Mucosa of rectum (tissue), 2 donors: Measurements from ENCODE around the gene SMIM9.
"Not testable (repeated sequence)": the region's sequence is repeated elsewhere in the genome, so short reads cannot be mapped to it uniquely, and the experiment has no call there.

Source experiments
- H3K27ac ChIP-seq, 2 donors: one replicate each; pipeline ENCODE4 v1.7.0; 2013; ENCODE audit warnings: inconsistent platforms in 2 of 2, low read depth in 2 of 2, low read length in 2 of 2
- H3K27me3 ChIP-seq, 2 donors: one replicate each; pipeline ENCODE4 v1.7.0; 2013; ENCODE audit warnings: low read length in 2 of 2; ENCODE audit not compliant: control insufficient read depth in 2 of 2, insufficient read depth in 2 of 2
- H3K36me3 ChIP-seq, 2 donors: one replicate each; pipeline ENCODE4 v1.7.0; 2013; ENCODE audit warnings: low read length in 2 of 2; ENCODE audit not compliant: control insufficient read depth in 2 of 2, insufficient read depth in 2 of 2
- H3K4me1 ChIP-seq, 2 donors: one replicate each; pipeline ENCODE4 v1.7.0; 2013; ENCODE audit warnings: low read length in 2 of 2, mild to moderate bottlenecking in 1 of 2; ENCODE audit not compliant: control insufficient read depth in 2 of 2, insufficient read depth in 2 of 2
- H3K4me3 ChIP-seq, 2 donors: one replicate each; pipeline ENCODE4 v1.7.0; 2013; ENCODE audit warnings: low read length in 2 of 2
- H3K9ac ChIP-seq, 2 donors: one replicate each; pipeline ENCODE4 v1.7.0; 2013; ENCODE audit warnings: low read length in 2 of 2, low read depth in 1 of 2, mild to moderate bottlenecking in 1 of 2
- H3K9me3 ChIP-seq, 2 donors: one replicate each; pipeline ENCODE4 v1.7.0; 2013; ENCODE audit warnings: low read length in 2 of 2; ENCODE audit not compliant: control insufficient read depth in 2 of 2
- donor health status: healthy.
- donor health status: Normal muscosa, but diverticular disease.

SMIM9 gene

GRCh38 chrX:154816326-154816898 lies 18.1 kb downstream of the SMIM9 start:
- H3K9me3 ChIP-seq, H3K4me3 ChIP-seq, H3K9ac ChIP-seq, H3K36me3 ChIP-seq, H3K4me1 ChIP-seq, H3K27ac ChIP-seq, H3K27me3 ChIP-seq: not testable (repeated sequence)

GRCh38 chrX:154815274-154815818 lies 19.1 kb downstream of the SMIM9 start:
- Histone ChIP-seq H3K9ac (no peak overlapping the region), H3K27me3 (peaks cover 0 to 2% of the 10 kb centered on the region in 2 donors), H3K9me3 (no peaks in the 10 kb centered on the region), H3K36me3 (no peaks in the 10 kb centered on the region), H3K27ac (no peak overlapping the region), H3K4me1 (no peaks in the 10 kb centered on the region), H3K4me3 (no peak overlapping the region)

- Histone ChIP-seq H3K27ac (no peak overlapping the region), H3K4me3 (no peak overlapping the region), H3K9ac (no peak overlapping the region), H3K9me3 (no peaks in the 10 kb centered on the region), H3K36me3 (no peaks in the 10 kb centered on the region), H3K4me1 (no peaks in the 10 kb centered on the region), H3K27me3 (peaks cover 0 to 2% of the 10 kb centered on the region in 2 donors)
Observed at GRCh38 chrX:154813801-154814200, 20.7 kb downstream of the SMIM9 start.

GRCh38 chrX:154812341-154813101 lies 21.9 kb downstream of the SMIM9 start:
- H3K4me1 ChIP-seq: no peaks in the 10 kb centered on the region
- H3K9me3 ChIP-seq: no peaks in the 10 kb centered on the region
- H3K27ac ChIP-seq: no peak overlapping the region
- peaks cover 0 to 2% of the 10 kb centered on the region in 2 donors for H3K27me3 ChIP-seq
- H3K4me3 ChIP-seq: no peak overlapping the region
- H3K36me3 ChIP-seq: no peaks in the 10 kb centered on the region
- no peak overlapping the region for H3K9ac ChIP-seq

- Histone ChIP-seq H3K4me1 (peaks cover 0 to 3% of the 10 kb centered on the region in 2 donors), H3K27ac (no peak overlapping the region), H3K36me3 (no peaks in the 10 kb centered on the region), H3K9ac (no peak overlapping the region), H3K9me3 (no peaks in the 10 kb centered on the region), H3K27me3 (peaks cover 0 to 2% of the 10 kb centered on the region in 2 donors), H3K4me3 (no peak overlapping the region)
Observed at GRCh38 chrX:154809939-154810665, 24.4 kb downstream of the SMIM9 start.

GRCh38 chrX:154806837-154807501 lies 27.5 kb downstream of the SMIM9 start:
- Histone ChIP-seq H3K9me3 (no peaks in the 10 kb centered on the region), H3K4me1 (peaks cover 3% of the 10 kb centered on the region in 2 donors), H3K27me3 (peaks cover 2% of the 10 kb centered on the region in 2 donors), H3K27ac (no peak overlapping the region), H3K9ac (no peak overlapping the region), H3K4me3 (no peak overlapping the region), H3K36me3 (no peaks in the 10 kb centered on the region)

GRCh38 chrX:154805696-154806091 lies 28.8 kb downstream of the SMIM9 start:
- Histone ChIP-seq H3K4me3 (peak overlapping the region; percentile 58 to 69), H3K36me3 (no peaks in the 10 kb centered on the region), H3K9ac (peak overlapping the region; percentile 26 to 58), H3K27me3 (peaks cover 2% of the 10 kb centered on the region in 2 donors), H3K27ac (peak overlapping the region; percentile 44 to 49), H3K9me3 (no peaks in the 10 kb centered on the region), H3K4me1 (peaks cover 3 to 8% of the 10 kb centered on the region in 2 donors)

- peak within 1 kb of the TSS; percentile 26 to 58 for H3K9ac ChIP-seq
- peak within 1 kb of the TSS; percentile 49 to 57 for H3K27ac ChIP-seq
- no peaks in the 10 kb centered on the region for H3K9me3 ChIP-seq
- no peaks in the 10 kb centered on the region for H3K36me3 ChIP-seq
- H3K4me1 ChIP-seq: peaks cover 6 to 13% of the 10 kb centered on the region in 2 donors
- H3K4me3 ChIP-seq: peak within 1 kb of the TSS; percentile 69 to 75
- H3K27me3 ChIP-seq: peaks cover 0 to 2% of the 10 kb centered on the region in 2 donors
Observed at GRCh38 chrX:154804957-154805695, 29.3 kb downstream of the SMIM9 start, which contains the start of gene MPP1. TSS of gene MPP1 (minus strand) at chrX:154805485. CDS start at chrX:154805373, 112 bp downstream.

- Histone ChIP-seq H3K4me1 (peaks cover 12 to 18% of the 10 kb centered on the region in 2 donors), H3K36me3 (no peaks in the 10 kb centered on the region), H3K4me3 (peak overlapping the region; percentile 69 to 75), H3K9ac (peak overlapping the region in 1 of 2 donors; percentile 58), H3K9me3 (no peaks in the 10 kb centered on the region), H3K27me3 (peaks cover 0 to 2% of the 10 kb centered on the region in 2 donors), H3K27ac (peak overlapping the region in 1 of 2 donors; percentile 57)
Observed at GRCh38 chrX:154804261-154804956, 30.1 kb downstream of the SMIM9 start.
